Measurements from ENCODE around the gene NEK4.

Gene NEK4

DNA sequence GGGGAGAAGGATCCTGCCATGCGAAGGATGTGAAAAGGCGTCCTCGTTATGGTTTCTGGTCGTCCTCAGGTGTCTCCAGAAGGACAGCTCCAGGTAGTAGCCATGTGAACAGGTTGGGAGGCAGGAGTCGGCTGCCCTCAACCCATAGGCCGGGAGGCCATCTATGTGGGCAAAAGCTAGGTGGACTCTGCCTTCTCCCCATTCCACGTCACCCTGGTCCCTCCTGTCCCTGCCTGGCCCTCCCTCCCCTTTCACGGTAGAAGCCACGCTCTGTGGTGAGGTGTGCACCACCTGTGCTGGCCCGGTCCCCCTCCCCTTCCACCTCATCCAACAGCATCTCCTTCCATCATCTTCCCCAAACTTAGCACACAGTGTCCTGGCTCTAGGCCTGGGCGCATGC, 40.2 kb upstream of the NEK4 start:
- Histone ChIP-seq H3K4me3 (no peak overlapping the region), H3K9me3 (replicated peaks in 1 of 11) (no peaks in the 10 kb centered on the region; a peak in 2 of 22 replicates), H4K20me1 (no peaks in the 10 kb centered on the region), H3K27ac (peak overlapping the region in 8 of 11 experiments; percentile 76 to 97 (median 95); a peak in 16 of 22 replicates), H3K4me1 (peaks cover 12 to 100% (median 99%) of the 10 kb centered on the region in 10 experiments), H3K27me3 (no peaks in the 10 kb centered on the region), H3K9ac (peak overlapping the region in 6 of 11 experiments; percentile 67 to 82 (median 80); a peak in 11 of 22 replicates), H3K36me3 (peaks cover 0 to 7% (median 0%) of the 10 kb centered on the region in 11 experiments; a peak in 2 of 22 replicates), H3K4me2 (peak overlapping the region in 8 of 11 experiments; percentile 75 to 91 (median 85); a peak in 16 of 22 replicates)
- no peak for TF ChIP-seq Cebpa-rat (IDR thresholded peaks at IDR 0.05)

DNA sequence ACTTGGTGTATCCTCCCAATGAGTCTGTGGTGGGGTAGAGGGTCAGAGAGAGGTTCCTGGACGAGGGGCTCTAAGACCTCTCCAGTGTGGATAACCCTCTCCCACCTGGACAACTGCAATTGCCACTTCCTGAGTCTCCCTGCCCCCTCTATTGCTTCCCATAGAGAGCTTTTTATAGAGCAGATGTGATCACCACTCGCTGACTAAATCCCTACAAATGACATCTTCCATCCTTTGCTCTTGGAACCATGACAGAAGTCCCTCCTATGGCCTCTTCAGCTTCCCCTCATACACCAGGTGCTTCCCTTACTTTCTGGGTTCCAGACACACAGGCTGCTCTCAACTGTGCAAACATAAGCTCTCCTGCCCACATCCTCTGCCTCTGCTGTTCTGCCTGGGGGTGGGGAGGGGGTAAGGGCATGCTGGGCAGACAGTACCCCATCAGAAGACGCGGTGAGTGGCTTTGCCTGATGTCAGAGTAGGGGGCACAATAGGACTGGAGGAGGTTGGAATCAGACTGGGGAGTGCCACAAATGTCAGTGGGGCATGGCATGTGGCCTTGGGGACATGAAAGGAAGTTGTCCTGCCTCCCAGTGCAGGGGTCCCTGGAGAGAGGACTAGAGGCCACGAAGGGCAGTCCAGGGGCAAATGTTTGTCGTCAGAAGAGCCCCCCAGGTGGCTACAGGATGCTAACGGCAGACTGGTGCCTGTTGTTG, 39.1 kb upstream of the NEK4 start:
- Histone ChIP-seq H3K4me2 (peak overlapping the region; percentile 31 to 91 (median 82)), H3K36me3 (peaks cover 0 to 7% (median 0%) of the 10 kb centered on the region in 11 experiments; a peak in 2 of 22 replicates), H4K20me1 (no peaks in the 10 kb centered on the region), H3K27ac (peak overlapping the region in 9 of 11 experiments; percentile 34 to 97 (median 95); a peak in 18 of 22 replicates), H3K27me3 (no peaks in the 10 kb centered on the region), H3K4me1 (peaks cover 23 to 100% (median 100%) of the 10 kb centered on the region in 10 experiments), H3K9ac (peak overlapping the region in 8 of 11 experiments; percentile 39 to 82 (median 74); a peak in 15 of 22 replicates), H3K4me3 (peak overlapping the region in 3 of 10 experiments; percentile 3 to 35 (median 33); a peak in 4 of 20 replicates), H3K9me3 (replicated peaks in 1 of 11) (no peaks in the 10 kb centered on the region; a peak in 2 of 22 replicates)
- peak in 4 of 11 experiments; percentile 20 to 67 (median 27); a peak in 2 of 22 replicates for TF ChIP-seq Cebpa-rat (IDR thresholded peaks at IDR 0.05)

GRCh38 chr3:52809149-52809548, 38.4 kb upstream of the NEK4 start:
- H3K36me3 ChIP-seq: peaks cover 0 to 7% (median 0%) of the 10 kb centered on the region in 11 experiments; a peak in 2 of 22 replicates
- no peaks in the 10 kb centered on the region; a peak in 2 of 22 replicates for H3K9me3 ChIP-seq (replicated peaks in 1 of 11)
- peaks cover 24 to 100% (median 100%) of the 10 kb centered on the region in 10 experiments for H3K4me1 ChIP-seq
- H3K27ac ChIP-seq: peak overlapping the region in 8 of 11 experiments; percentile 76 to 97 (median 95); a peak in 18 of 22 replicates
- peak overlapping the region in 3 of 10 experiments; percentile 3 to 20 (median 8); a peak in 3 of 20 replicates for H3K4me3 ChIP-seq
- H3K4me2 ChIP-seq: peak overlapping the region in 10 of 11 experiments; percentile 54 to 91 (median 82); a peak in 19 of 22 replicates
- no peak for TF ChIP-seq Cebpa-rat (IDR thresholded peaks at IDR 0.05)
- H3K27me3 ChIP-seq: no peaks in the 10 kb centered on the region
- no peaks in the 10 kb centered on the region for H4K20me1 ChIP-seq
- peak overlapping the region in 7 of 11 experiments; percentile 51 to 82 (median 79); a peak in 15 of 22 replicates for H3K9ac ChIP-seq

- Histone ChIP-seq H3K9ac (peak overlapping the region in 7 of 11 experiments; percentile 36 to 82 (median 68); a peak in 12 of 22 replicates), H3K36me3 (peaks cover 0 to 7% (median 0%) of the 10 kb centered on the region in 11 experiments; a peak in 2 of 22 replicates), H3K27ac (peak overlapping the region in 8 of 11 experiments; percentile 35 to 97 (median 95); a peak in 16 of 22 replicates), H3K4me3 (no peak overlapping the region), H3K9me3 (replicated peaks in 1 of 11) (no peaks in the 10 kb centered on the region; a peak in 2 of 22 replicates), H3K4me1 (peaks cover 24 to 75% (median 69%) of the 10 kb centered on the region in 10 experiments), H3K27me3 (no peaks in the 10 kb centered on the region), H4K20me1 (no peaks in the 10 kb centered on the region), H3K4me2 (peak overlapping the region; percentile 26 to 91 (median 82); a peak in 20 of 22 replicates)
- peak in 2 of 11 experiments; percentile 34 to 35; a peak in 2 of 22 replicates for TF ChIP-seq Cebpa-rat (IDR thresholded peaks at IDR 0.05)
Measured at GRCh38 chr3:52805270-52806039, 34.7 kb upstream of the NEK4 start.

GRCh38 chr3:52801839-52802238, 31.1 kb upstream of the NEK4 start:
- H3K4me3 ChIP-seq: no peak overlapping the region
- H3K4me1 ChIP-seq: peaks cover 12 to 75% (median 53%) of the 10 kb centered on the region in 10 experiments
- TF ChIP-seq Cebpa-rat (IDR thresholded peaks at IDR 0.05): no peak
- no peaks in the 10 kb centered on the region for H3K9me3 ChIP-seq (replicated peaks in 1 of 11)
- H4K20me1 ChIP-seq: no peaks in the 10 kb centered on the region
- no peaks in the 10 kb centered on the region for H3K36me3 ChIP-seq
- H3K4me2 ChIP-seq: no peak overlapping the region
- H3K9ac ChIP-seq: no peak overlapping the region
- H3K27me3 ChIP-seq: no peaks in the 10 kb centered on the region
- peak overlapping the region in 3 of 11 experiments; percentile 38 to 58 (median 50); a peak in 4 of 22 replicates for H3K27ac ChIP-seq

- no peaks in the 10 kb centered on the region for H3K9me3 ChIP-seq (replicated peaks in 1 of 11)
- TF ChIP-seq Cebpa-rat (IDR thresholded peaks at IDR 0.05): no peak
- no peak overlapping the region for H3K4me3 ChIP-seq
- peak overlapping the region in 5 of 11 experiments; percentile 1 to 31 (median 10); a peak in 7 of 22 replicates for H3K4me2 ChIP-seq
- no peaks in the 10 kb centered on the region for H3K36me3 ChIP-seq
- H4K20me1 ChIP-seq: no peaks in the 10 kb centered on the region
- no peaks in the 10 kb centered on the region for H3K27me3 ChIP-seq
- peaks cover 12 to 75% (median 49%) of the 10 kb centered on the region in 10 experiments for H3K4me1 ChIP-seq
- no peak overlapping the region for H3K9ac ChIP-seq
- H3K27ac ChIP-seq: peak overlapping the region in 4 of 11 experiments; percentile 12 to 45 (median 29); a peak in 5 of 22 replicates
Measured at GRCh38 chr3:52800079-52800478, 29.3 kb upstream of the NEK4 start.

GRCh38 chr3:52798978-52799476, 28.3 kb upstream of the NEK4 start:
- Histone ChIP-seq H3K36me3 (no peaks in the 10 kb centered on the region), H3K4me1 (peaks cover 15 to 75% (median 49%) of the 10 kb centered on the region in 10 experiments), H3K4me2 (peak overlapping the region in 6 of 11 experiments; percentile 3 to 40 (median 28); a peak in 5 of 22 replicates), H3K27me3 (no peaks in the 10 kb centered on the region), H3K27ac (peak overlapping the region in 3 of 11 experiments; percentile 7 to 46 (median 35); a peak in 1 of 22 replicates), H4K20me1 (no peaks in the 10 kb centered on the region), H3K4me3 (no peak overlapping the region), H3K9ac (no peak overlapping the region), H3K9me3 (replicated peaks in 1 of 11) (no peaks in the 10 kb centered on the region)
- no peak for TF ChIP-seq Cebpa-rat (IDR thresholded peaks at IDR 0.05)

GRCh38 chr3:52798376-52798977, 27.7 kb upstream of the NEK4 start:
- no peak overlapping the region; a peak in 1 of 22 replicates for H3K9ac ChIP-seq
- no peaks in the 10 kb centered on the region for H3K9me3 ChIP-seq (replicated peaks in 1 of 11)
- H3K27ac ChIP-seq: peak overlapping the region in 3 of 11 experiments; percentile 24 to 46 (median 35); a peak in 4 of 22 replicates
- H3K27me3 ChIP-seq: no peaks in the 10 kb centered on the region
- H3K36me3 ChIP-seq: no peaks in the 10 kb centered on the region
- no peaks in the 10 kb centered on the region for H4K20me1 ChIP-seq
- H3K4me2 ChIP-seq: peak overlapping the region in 6 of 11 experiments; percentile 1 to 98 (median 36); a peak in 10 of 22 replicates
- H3K4me3 ChIP-seq: no peak overlapping the region
- H3K4me1 ChIP-seq: peaks cover 21 to 75% (median 50%) of the 10 kb centered on the region in 10 experiments
- no peak for TF ChIP-seq Cebpa-rat (IDR thresholded peaks at IDR 0.05)

Measured in BLaER1 treated with 17β-estradiol and CSF1 and Interleukin-3, amounts not matched to agents 10 nM and 100 nM (cell line).